Raji (cell line): ENCODE data around the gene IFITM1.

Experiments
- POLR2A ChIP-seq: IDR thresholded peaks from 2 replicates; pipeline ENCODE4 v1.6.1; 2011; ENCODE audit warnings: low read depth, low read length, control low read depth; ENCODE audit not compliant: insufficient read depth

IFITM1 gene

GRCh38 chr11:313304-313786, 495 bp upstream of the IFITM1 start:
- TF ChIP-seq POLR2A: no peak

- TF ChIP-seq POLR2A: no peak
Observed at GRCh38 chr11:315051-315481, 1.2 kb downstream of the IFITM1 start.

- no peak for TF ChIP-seq POLR2A
Observed at GRCh38 chr11:315516-315994, 1.7 kb downstream of the IFITM1 start.

GRCh38 chr11:316031-316701, 2.3 kb downstream of the IFITM1 start:
- no peak for TF ChIP-seq POLR2A

- no peak for TF ChIP-seq POLR2A
Observed at GRCh38 chr11:316891-317301, 3.1 kb downstream of the IFITM1 start.

- no peak for TF ChIP-seq POLR2A
Observed at GRCh38 chr11:324156-324555, 10.3 kb downstream of the IFITM1 start.

GRCh38 chr11:325796-326591, 12.2 kb downstream of the IFITM1 start:
- TF ChIP-seq POLR2A: no peak

- TF ChIP-seq POLR2A: no peak
Observed at GRCh38 chr11:326592-326841, 12.7 kb downstream of the IFITM1 start.

- TF ChIP-seq POLR2A: no peak
Observed at GRCh38 chr11:326842-327580, 13.2 kb downstream of the IFITM1 start.

GRCh38 chr11:327581-327923, 13.7 kb downstream of the IFITM1 start:
- TF ChIP-seq POLR2A: no peak

- no peak for TF ChIP-seq POLR2A
Observed at GRCh38 chr11:328012-328411, 14.2 kb downstream of the IFITM1 start.

- no peak for TF ChIP-seq POLR2A
Observed at GRCh38 chr11:329886-330253, 16.0 kb downstream of the IFITM1 start.

GRCh38 chr11:330307-330693, 16.5 kb downstream of the IFITM1 start:
- no peak for TF ChIP-seq POLR2A

GRCh38 chr11:330694-331357, 17.0 kb downstream of the IFITM1 start:
- no peak for TF ChIP-seq POLR2A

GRCh38 chr11:331358-332060, 17.7 kb downstream of the IFITM1 start:
- no peak for TF ChIP-seq POLR2A
